ENCODE data around the gene MAP3K14. TPM values are rescaled to one million over a fixed set of nuclear protein-coding genes. Genes with fewer than 3 reads are reported as not detected.
A peak's percentile ranks its signal among the peaks of the same experiment; 100 is the strongest.

Gene MAP3K14
- total RNA-seq, 4 donors from 2014 or later = 9.6 to 14.4 (median 11.9) TPM

- Histone ChIP-seq H3K27me3 (no peaks in the 10 kb centered on the region), H3K36me3 (no peaks in the 10 kb centered on the region), H3K27ac (peak overlapping the region; percentile 79), H3K4me1 (peaks cover 85% of the 10 kb centered on the region), H3K9me3 (no peaks in the 10 kb centered on the region), H3K4me3 (peak overlapping the region; percentile 21)
- no peak for TF ChIP-seq EP300 (IDR thresholded peaks at IDR 0.05)
- TF ChIP-seq POLR2AphosphoS5 (IDR thresholded peaks at IDR 0.05) = no peak
- no peak for TF ChIP-seq CTCF (IDR thresholded peaks at IDR 0.05)
- no peak for TF ChIP-seq POLR2A (IDR thresholded peaks at IDR 0.05)
- DNase-seq (ENCODE audit: low spot score in 2 of 2) = no peak
- 47% methylated on average over 8 of the region's 8 CpGs for WGBS
Observed at GRCh38 chr17:45227101-45227925, 89.5 kb downstream of the MAP3K14 start.

- H3K27me3 ChIP-seq = peaks cover 3% of the 10 kb centered on the region
- 67% methylated on average over 3 of the region's 3 CpGs for WGBS
Observed at GRCh38 chr17:45226576-45226975, 90.2 kb downstream of the MAP3K14 start.

GRCh38 chr17:45225964-45226530 lies 90.8 kb downstream of the MAP3K14 start:
- Histone ChIP-seq H3K27me3 (peaks cover 8% of the 10 kb centered on the region), H3K36me3 (no peaks in the 10 kb centered on the region), H3K27ac (peak overlapping the region; percentile 79), H3K4me1 (peaks cover 90% of the 10 kb centered on the region), H3K9me3 (no peaks in the 10 kb centered on the region), H3K4me3 (peak overlapping the region; percentile 81)
- DNase-seq (ENCODE audit: low spot score in 2 of 2) = no peak
- WGBS = 72% methylated on average over 3 of the region's 11 CpGs
- TF ChIP-seq POLR2AphosphoS5 (IDR thresholded peaks at IDR 0.05) = no peak

More at GRCh38 chr17:45226576-45226975, 90.2 kb downstream of the MAP3K14 start:
- H3K9me3 ChIP-seq = no peaks in the 10 kb centered on the region
- peak overlapping the region; percentile 81 for H3K4me3 ChIP-seq
- DNase-seq (ENCODE audit: low spot score in 2 of 2) = no peak
- peak overlapping the region; percentile 79 for H3K27ac ChIP-seq
- H3K4me1 ChIP-seq = peaks cover 90% of the 10 kb centered on the region
- no peaks in the 10 kb centered on the region for H3K36me3 ChIP-seq
- no peak for TF ChIP-seq EP300 (IDR thresholded peaks at IDR 0.05)
- TF ChIP-seq POLR2AphosphoS5 (IDR thresholded peaks at IDR 0.05) = no peak
- no peak for TF ChIP-seq CTCF (IDR thresholded peaks at IDR 0.05)
- no peak for TF ChIP-seq POLR2A (IDR thresholded peaks at IDR 0.05)

- no peak for TF ChIP-seq POLR2A (IDR thresholded peaks at IDR 0.05)
- no peak for TF ChIP-seq POLR2AphosphoS5 (IDR thresholded peaks at IDR 0.05)
- no peak for TF ChIP-seq CTCF (IDR thresholded peaks at IDR 0.05)
- TF ChIP-seq EP300 (IDR thresholded peaks at IDR 0.05) = no peak
- no peaks in the 10 kb centered on the region for H3K9me3 ChIP-seq
- peaks cover 89% of the 10 kb centered on the region for H3K4me1 ChIP-seq
- WGBS = 58% methylated on average over 3 of the region's 7 CpGs
- no peak for DNase-seq (ENCODE audit: low spot score in 2 of 2)
- H3K27ac ChIP-seq = peak overlapping the region; percentile 79
- H3K27me3 ChIP-seq = peaks cover 11% of the 10 kb centered on the region
- no peaks in the 10 kb centered on the region for H3K36me3 ChIP-seq
- H3K4me3 ChIP-seq = peak overlapping the region; percentile 81
Observed at GRCh38 chr17:45225051-45225700, 91.6 kb downstream of the MAP3K14 start.

- peak overlapping the region; percentile 79 for H3K27ac ChIP-seq
- 65% methylated on average over 9 of the region's 9 CpGs for WGBS
- H3K9me3 ChIP-seq = no peaks in the 10 kb centered on the region
- no peaks in the 10 kb centered on the region for H3K36me3 ChIP-seq
- peak overlapping the region; percentile 81 for H3K4me3 ChIP-seq
- peaks cover 85% of the 10 kb centered on the region for H3K4me1 ChIP-seq
- no peak for DNase-seq (ENCODE audit: low spot score in 2 of 2)
- no peak for TF ChIP-seq EP300 (IDR thresholded peaks at IDR 0.05)
- no peak for TF ChIP-seq POLR2A (IDR thresholded peaks at IDR 0.05)
- no peak for TF ChIP-seq CTCF (IDR thresholded peaks at IDR 0.05)
- TF ChIP-seq POLR2AphosphoS5 (IDR thresholded peaks at IDR 0.05) = no peak
- peaks cover 11% of the 10 kb centered on the region for H3K27me3 ChIP-seq
Observed at GRCh38 chr17:45224671-45225050, 92.2 kb downstream of the MAP3K14 start.

Measured in suprapubic skin (tissue), 4 donors.